Right lobe of liver (tissue), 4 donors: ENCODE data around the gene CDH23.

Experiments used
- CTCF ChIP-seq, 4 donors: fragments of 200-600 bp in 3 of 4; fragments of 450-650 bp in 1 of 4; IDR thresholded peaks; one replicate each; pipeline versions ENCODE4 v1.5.1 to v1.8.0; 2016 to 2022; ENCODE audit warnings: antibody characterized with exemption in 4 of 4, mild to moderate bottlenecking in 2 of 4
- POLR2A ChIP-seq: fragments of 450-650 bp; IDR thresholded peaks from one replicate; pipeline ENCODE4 v1.6.1; 2017; ENCODE audit warnings: antibody characterized with exemption, mild to moderate bottlenecking
- donor health status: DM: no; HTN: no; CAD: no.
- donor health status: DM: no; HTN: no; CAD: no.
- donor health status: DM: no; HTN: yes; CAD: no.

DNA sequence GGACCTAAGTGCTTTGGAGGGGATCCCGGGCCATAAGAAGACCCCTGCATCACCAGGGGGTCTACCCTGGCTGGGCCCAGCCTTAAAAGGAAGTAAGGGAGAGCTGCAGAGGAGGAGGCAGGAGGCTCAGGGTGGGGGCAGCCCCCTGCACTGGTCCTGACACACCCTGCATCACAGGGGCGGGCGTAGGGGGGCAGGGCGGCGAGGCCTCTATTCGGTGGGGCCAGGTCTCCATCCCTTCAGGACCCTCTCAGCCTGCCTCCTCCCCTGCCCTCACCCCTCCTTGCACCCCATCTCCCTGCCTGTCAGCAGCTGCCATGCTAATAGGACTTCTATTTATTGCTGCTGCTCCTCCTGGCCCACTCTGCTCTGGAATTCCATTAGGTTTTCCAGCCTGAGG lies 221.5 kb downstream of the CDH23 start:
- TF ChIP-seq POLR2A (no peak), CTCF (IDR thresholded peaks at IDR 0.05) (no peak)
